Measurements from ENCODE around the gene CKLF.
A peak's percentile ranks its signal among the peaks of the same experiment; 100 is the strongest.

- TF ChIP-seq, protein P1, sequence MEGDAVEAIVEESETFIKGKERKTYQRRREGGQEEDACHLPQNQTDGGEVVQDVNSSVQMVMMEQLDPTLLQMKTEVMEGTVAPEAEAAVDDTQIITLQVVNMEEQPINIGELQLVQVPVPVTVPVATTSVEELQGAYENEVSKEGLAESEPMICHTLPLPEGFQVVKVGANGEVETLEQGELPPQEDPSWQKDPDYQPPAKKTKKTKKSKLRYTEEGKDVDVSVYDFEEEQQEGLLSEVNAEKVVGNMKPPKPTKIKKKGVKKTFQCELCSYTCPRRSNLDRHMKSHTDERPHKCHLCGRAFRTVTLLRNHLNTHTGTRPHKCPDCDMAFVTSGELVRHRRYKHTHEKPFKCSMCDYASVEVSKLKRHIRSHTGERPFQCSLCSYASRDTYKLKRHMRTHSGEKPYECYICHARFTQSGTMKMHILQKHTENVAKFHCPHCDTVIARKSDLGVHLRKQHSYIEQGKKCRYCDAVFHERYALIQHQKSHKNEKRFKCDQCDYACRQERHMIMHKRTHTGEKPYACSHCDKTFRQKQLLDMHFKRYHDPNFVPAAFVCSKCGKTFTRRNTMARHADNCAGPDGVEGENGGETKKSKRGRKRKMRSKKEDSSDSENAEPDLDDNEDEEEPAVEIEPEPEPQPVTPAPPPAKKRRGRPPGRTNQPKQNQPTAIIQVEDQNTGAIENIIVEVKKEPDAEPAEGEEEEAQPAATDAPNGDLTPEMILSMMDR (IDR thresholded peaks at IDR 0.05; ENCODE audit: low read depth, low read length, missing input control) = no peak
- no peak for TF ChIP-seq SP1 (IDR thresholded peaks at IDR 0.05)
- no peak for TF ChIP-seq GABPA (IDR thresholded peaks at IDR 0.05 in 1 of 2, conservative IDR thresholded peaks at IDR 0.05 in 1 of 2)
- TF ChIP-seq RAD21 (IDR thresholded peaks at IDR 0.05) = no peak
- peak; percentile 70 for TF ChIP-seq ATF3 (IDR thresholded peaks at IDR 0.05)
- no peak for TF ChIP-seq TAF1 (conservative IDR thresholded peaks at IDR 0.05)
- TF ChIP-seq HNF4G (IDR thresholded peaks at IDR 0.05) = no peak
- TF ChIP-seq RXRA (IDR thresholded peaks at IDR 0.05) = peak; percentile 31 to 38
Observed at GRCh38 chr16:66512272-66513110, 39.9 kb upstream of the CKLF start.

Data from liver (tissue), 3 donors.